ENCODE measurements around the gene MYO1E.

GRCh38 chr15:59340325-59340724 is 32.3 kb downstream of the MYO1E start:
- TF ChIP-seq CTCF (IDR thresholded peaks at IDR 0.05): no peak
- no peak for TF ChIP-seq ZFX (IDR thresholded peaks at IDR 0.05; ENCODE audit: borderline replicate concordance)
